ENCODE data around the gene SBF1. TPM values are rescaled to one million over a fixed set of nuclear protein-coding genes. Genes with fewer than 3 reads are reported as not detected.
A peak's percentile ranks its signal among the peaks of the same experiment; 100 is the strongest.

SBF1 gene
- total and polyA plus RNA-seq, 2 of the 13 experiments (the other 11 are each of a cell fraction or from before 2014, with no cell fraction given), result 31.7 to 40.9 TPM

DNA sequence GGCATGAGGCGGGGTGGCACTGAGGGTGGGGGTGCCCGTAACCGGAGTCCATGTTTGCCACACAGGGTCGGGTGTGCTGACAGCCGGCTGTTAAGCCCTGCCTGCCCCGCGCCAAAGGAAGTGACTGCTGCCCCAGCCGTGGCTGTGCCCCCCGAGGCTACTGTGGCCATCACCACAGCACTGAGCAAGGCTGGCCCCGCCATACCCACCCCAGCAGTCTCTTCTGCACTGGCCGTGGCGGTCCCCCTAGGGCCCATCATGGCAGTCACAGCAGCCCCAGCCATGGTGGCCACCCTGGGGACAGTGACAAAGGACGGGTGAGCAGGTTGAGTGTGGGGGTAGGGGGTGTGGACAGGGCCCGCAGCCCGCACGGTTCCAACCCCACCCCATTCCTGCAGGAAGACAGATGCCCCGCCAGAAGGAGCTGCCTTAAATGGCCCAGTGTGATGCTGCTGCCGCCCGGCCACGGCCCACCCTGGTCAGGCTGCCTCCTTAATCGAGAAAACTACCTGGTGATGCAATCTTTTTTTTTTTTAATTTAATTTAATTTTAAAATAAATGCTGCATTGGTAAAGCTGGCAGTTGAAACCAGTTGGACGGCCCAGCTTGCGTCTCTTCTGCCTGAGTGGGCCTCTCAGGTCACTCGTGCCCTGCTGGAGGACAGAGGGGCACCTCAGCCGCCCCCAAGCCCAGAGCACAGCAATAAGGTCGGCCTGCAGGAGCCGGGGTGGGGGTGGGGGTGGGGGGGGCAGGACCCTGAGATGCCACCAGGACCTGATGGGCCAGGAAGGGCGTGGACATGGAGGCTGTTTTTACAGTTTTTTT, 30.8 kb downstream of the SBF1 start:
- Histone ChIP-seq H3K27ac (ENCODE audit: extremely low read length, insufficient read depth, low read length) (peak overlapping the region; percentile 30), H3K4me1 (ENCODE audit: insufficient read depth, low read length) (no peaks in the 10 kb centered on the region; the same call in 1 of the 2 replicates), H2AFZ (ENCODE audit: low read length) (no peak overlapping the region), H3K27me3 (ENCODE audit: control insufficient read depth in 1 of 2, insufficient read depth in 2 of 2, low read length in 2 of 2) (no peaks in the 10 kb centered on the region), H3K9ac (ENCODE audit: insufficient read depth, low read depth, low read length) (no peak overlapping the region), H4K20me1 (ENCODE audit: insufficient read depth, low read length) (peaks cover 4% of the 10 kb centered on the region; the same call in 1 of the 2 replicates), H3K4me3 (replicated peaks in 1 of 3; ENCODE audit: insufficient read depth in 1 of 3, low read depth in 2 of 3, low read length in 3 of 3) (no peak overlapping the region), H3K9me3 (ENCODE audit: low read length) (no peaks in the 10 kb centered on the region), H3K79me2 (ENCODE audit: insufficient read depth, low read length) (no peaks in the 10 kb centered on the region), H3K4me2 (ENCODE audit: low read depth, low read length) (no peak overlapping the region), H3K36me3 (replicated peaks in 1 of 2; ENCODE audit: control insufficient read depth in 1 of 2, insufficient read depth in 2 of 2, low read length in 2 of 2) (peaks cover 40 to 49% of the 10 kb centered on the region in 2 experiments; a peak in 4 of 5 replicates)
- FAIRE-seq, result no peak
- ATAC-seq, result no peak
- ChIA-PET POLR2A (interaction anchor here (1.2 to 1.4 kb wide), 2 partner anchors 31 to 81 kb away, joined by 4 to 6 read pairs; partner anchors contain the start of gene SCO2), CTCF (ENCODE audit: low intra/inter-chr PET ratio, low total read pairs) (no interaction called here)
- DNase-seq (ENCODE audit: low spot score), result no peak
- in situ Hi-C loops (cut with HindIII; ENCODE audit: extremely low pct_ligation_motif_present, low pct_unique_long_range_greater_than_20kb) (no loop called here), intact Hi-C loops (cut with micrococcal nuclease; ENCODE audit: unreplicated experiment) (no loop called here)
- WGBS (ENCODE audit: low lambda C conversion rate), result 92% methylated on average over 19 of the region's 28 CpGs
- BruUV-seq (replicated peaks), result no TSS peak
- peak in 1 of 2 experiments; percentile 67; a peak in 2 of 4 replicates for TF ChIP-seq POLR2A (IDR thresholded peaks at IDR 0.05; ENCODE audit: insufficient read depth in 1 of 2, low read depth in 2 of 2, low read length in 2 of 2)
- TF ChIP-seq ZNF432 (CRISPR knock-in tag; IDR thresholded peaks at IDR 0.05; ENCODE audit: borderline replicate concordance), result no peak
- TF ChIP-seq TBP (CRISPR knock-in tag; IDR thresholded peaks at IDR 0.05), result no peak
- TF ChIP-seq, protein P1, sequence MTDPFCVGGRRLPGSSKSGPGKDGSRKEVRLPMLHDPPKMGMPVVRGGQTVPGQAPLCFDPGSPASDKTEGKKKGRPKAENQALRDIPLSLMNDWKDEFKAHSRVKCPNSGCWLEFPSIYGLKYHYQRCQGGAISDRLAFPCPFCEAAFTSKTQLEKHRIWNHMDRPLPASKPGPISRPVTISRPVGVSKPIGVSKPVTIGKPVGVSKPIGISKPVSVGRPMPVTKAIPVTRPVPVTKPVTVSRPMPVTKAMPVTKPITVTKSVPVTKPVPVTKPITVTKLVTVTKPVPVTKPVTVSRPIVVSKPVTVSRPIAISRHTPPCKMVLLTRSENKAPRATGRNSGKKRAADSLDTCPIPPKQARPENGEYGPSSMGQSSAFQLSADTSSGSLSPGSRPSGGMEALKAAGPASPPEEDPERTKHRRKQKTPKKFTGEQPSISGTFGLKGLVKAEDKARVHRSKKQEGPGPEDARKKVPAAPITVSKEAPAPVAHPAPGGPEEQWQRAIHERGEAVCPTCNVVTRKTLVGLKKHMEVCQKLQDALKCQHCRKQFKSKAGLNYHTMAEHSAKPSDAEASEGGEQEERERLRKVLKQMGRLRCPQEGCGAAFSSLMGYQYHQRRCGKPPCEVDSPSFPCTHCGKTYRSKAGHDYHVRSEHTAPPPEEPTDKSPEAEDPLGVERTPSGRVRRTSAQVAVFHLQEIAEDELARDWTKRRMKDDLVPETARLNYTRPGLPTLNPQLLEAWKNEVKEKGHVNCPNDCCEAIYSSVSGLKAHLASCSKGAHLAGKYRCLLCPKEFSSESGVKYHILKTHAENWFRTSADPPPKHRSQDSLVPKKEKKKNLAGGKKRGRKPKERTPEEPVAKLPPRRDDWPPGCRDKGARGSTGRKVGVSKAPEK (CRISPR knock-in tag; IDR thresholded peaks at IDR 0.05; ENCODE audit: borderline replicate concordance), result no peak
- TF ChIP-seq, protein P2, sequence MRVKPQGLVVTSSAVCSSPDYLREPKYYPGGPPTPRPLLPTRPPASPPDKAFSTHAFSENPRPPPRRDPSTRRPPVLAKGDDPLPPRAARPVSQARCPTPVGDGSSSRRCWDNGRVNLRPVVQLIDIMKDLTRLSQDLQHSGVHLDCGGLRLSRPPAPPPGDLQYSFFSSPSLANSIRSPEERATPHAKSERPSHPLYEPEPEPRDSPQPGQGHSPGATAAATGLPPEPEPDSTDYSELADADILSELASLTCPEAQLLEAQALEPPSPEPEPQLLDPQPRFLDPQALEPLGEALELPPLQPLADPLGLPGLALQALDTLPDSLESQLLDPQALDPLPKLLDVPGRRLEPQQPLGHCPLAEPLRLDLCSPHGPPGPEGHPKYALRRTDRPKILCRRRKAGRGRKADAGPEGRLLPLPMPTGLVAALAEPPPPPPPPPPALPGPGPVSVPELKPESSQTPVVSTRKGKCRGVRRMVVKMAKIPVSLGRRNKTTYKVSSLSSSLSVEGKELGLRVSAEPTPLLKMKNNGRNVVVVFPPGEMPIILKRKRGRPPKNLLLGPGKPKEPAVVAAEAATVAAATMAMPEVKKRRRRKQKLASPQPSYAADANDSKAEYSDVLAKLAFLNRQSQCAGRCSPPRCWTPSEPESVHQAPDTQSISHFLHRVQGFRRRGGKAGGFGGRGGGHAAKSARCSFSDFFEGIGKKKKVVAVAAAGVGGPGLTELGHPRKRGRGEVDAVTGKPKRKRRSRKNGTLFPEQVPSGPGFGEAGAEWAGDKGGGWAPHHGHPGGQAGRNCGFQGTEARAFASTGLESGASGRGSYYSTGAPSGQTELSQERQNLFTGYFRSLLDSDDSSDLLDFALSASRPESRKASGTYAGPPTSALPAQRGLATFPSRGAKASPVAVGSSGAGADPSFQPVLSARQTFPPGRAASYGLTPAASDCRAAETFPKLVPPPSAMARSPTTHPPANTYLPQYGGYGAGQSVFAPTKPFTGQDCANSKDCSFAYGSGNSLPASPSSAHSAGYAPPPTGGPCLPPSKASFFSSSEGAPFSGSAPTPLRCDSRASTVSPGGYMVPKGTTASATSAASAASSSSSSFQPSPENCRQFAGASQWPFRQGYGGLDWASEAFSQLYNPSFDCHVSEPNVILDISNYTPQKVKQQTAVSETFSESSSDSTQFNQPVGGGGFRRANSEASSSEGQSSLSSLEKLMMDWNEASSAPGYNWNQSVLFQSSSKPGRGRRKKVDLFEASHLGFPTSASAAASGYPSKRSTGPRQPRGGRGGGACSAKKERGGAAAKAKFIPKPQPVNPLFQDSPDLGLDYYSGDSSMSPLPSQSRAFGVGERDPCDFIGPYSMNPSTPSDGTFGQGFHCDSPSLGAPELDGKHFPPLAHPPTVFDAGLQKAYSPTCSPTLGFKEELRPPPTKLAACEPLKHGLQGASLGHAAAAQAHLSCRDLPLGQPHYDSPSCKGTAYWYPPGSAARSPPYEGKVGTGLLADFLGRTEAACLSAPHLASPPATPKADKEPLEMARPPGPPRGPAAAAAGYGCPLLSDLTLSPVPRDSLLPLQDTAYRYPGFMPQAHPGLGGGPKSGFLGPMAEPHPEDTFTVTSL (CRISPR knock-in tag; IDR thresholded peaks at IDR 0.05; ENCODE audit: borderline replicate concordance), result no peak
- peak; percentile 96 for TF ChIP-seq RBM22 (optimal IDR thresholded peaks at IDR 0.05; ENCODE audit: low read length)
- TF ChIP-seq, protein P3, sequence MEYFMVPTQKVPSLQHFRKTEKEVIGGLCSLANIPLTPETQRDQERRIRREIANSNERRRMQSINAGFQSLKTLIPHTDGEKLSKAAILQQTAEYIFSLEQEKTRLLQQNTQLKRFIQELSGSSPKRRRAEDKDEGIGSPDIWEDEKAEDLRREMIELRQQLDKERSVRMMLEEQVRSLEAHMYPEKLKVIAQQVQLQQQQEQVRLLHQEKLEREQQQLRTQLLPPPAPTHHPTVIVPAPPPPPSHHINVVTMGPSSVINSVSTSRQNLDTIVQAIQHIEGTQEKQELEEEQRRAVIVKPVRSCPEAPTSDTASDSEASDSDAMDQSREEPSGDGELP (IDR thresholded peaks at IDR 0.05; ENCODE audit: borderline replicate concordance, low read depth), result no peak
- TF ChIP-seq, protein P4, sequence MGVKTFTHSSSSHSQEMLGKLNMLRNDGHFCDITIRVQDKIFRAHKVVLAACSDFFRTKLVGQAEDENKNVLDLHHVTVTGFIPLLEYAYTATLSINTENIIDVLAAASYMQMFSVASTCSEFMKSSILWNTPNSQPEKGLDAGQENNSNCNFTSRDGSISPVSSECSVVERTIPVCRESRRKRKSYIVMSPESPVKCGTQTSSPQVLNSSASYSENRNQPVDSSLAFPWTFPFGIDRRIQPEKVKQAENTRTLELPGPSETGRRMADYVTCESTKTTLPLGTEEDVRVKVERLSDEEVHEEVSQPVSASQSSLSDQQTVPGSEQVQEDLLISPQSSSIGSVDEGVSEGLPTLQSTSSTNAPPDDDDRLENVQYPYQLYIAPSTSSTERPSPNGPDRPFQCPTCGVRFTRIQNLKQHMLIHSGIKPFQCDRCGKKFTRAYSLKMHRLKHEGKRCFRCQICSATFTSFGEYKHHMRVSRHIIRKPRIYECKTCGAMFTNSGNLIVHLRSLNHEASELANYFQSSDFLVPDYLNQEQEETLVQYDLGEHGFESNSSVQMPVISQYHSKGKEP (CRISPR knock-in tag; IDR thresholded peaks at IDR 0.05), result no peak
- TF ChIP-seq POLR2AphosphoS5 (IDR thresholded peaks at IDR 0.05; ENCODE audit: low read depth, low read length), result peak; percentile 19; the same call in 1 of the 2 replicates
- peak; percentile 98 for TF ChIP-seq AGO2 (optimal IDR thresholded peaks at IDR 0.05; ENCODE audit: low read depth, low read length)
- no peak for TF ChIP-seq HMG20A (CRISPR knock-in tag; IDR thresholded peaks at IDR 0.05; ENCODE audit: borderline replicate concordance)
- peak; percentile 90 for TF ChIP-seq AGO1 (IDR thresholded peaks at IDR 0.05; ENCODE audit: low read depth, low read length, poor library complexity, severe bottlenecking)

All from HepG2 (cell line).